Lower leg skin (tissue), 4 donors: ENCODE measurements around the gene PRICKLE1. TPM values are rescaled to one million over a fixed set of nuclear protein-coding genes. Genes with fewer than 3 reads are reported as not detected.

Experiments
- DNase-seq, 2 donors: peaks; one replicate each; pipeline ENCODE4 v3.0.0-alpha.2; 2019; ENCODE audit warnings: low spot score in 2 of 2
- H3K4me3 ChIP-seq: fragments of 200-600 bp; sonication (generic); 2 replicates; pipeline ENCODE4 v1.5.1; 2017; ENCODE audit warnings: mild to moderate bottlenecking, low read depth; ENCODE audit not compliant: poor library complexity, severe bottlenecking
- CTCF ChIP-seq, 3 donors: fragments of 450-650 bp; IDR thresholded peaks; one replicate each; pipeline ENCODE4 v1.5.1; 2016; ENCODE audit warnings: antibody characterized with exemption in 3 of 3, mild to moderate bottlenecking in 3 of 3, moderate library complexity in 2 of 3
- POLR2A ChIP-seq, 2 donors: fragments of 450-650 bp; IDR thresholded peaks; one replicate each; pipeline ENCODE4 v1.6.1; 2016 to 2017; ENCODE audit warnings: antibody characterized with exemption in 2 of 2, mild to moderate bottlenecking in 1 of 2, moderate library complexity in 1 of 2
- WGBS, 2 donors: methylation state at CpG; one replicate each; pipeline ENCODE4 v1.1.5; 2018; 5-methylcytosine and 5-hydroxymethylcytosine counted together
- intact Hi-C: fragments of 100-400 bp; cut with DNase I; formaldehyde crosslinking; loops from one replicate; pipeline ENCODE4 v1.15.0; 2023; ENCODE audit warnings: low total_unique reads
- total RNA-seq, 4 donors: library from RNA; depleted of rRNA; stranded (reverse); fragments of >200 nt; gene quantifications; one replicate each; pipeline ENCODE4 v1.1.0, GENCODE V29; 2016

PRICKLE1 gene
- total RNA-seq, 4 donors from 2014 or later, result 3.8 to 39.8 (median 14.4) TPM

GRCh38 chr12:42584651-42585111 lies 4.9 kb downstream of the PRICKLE1 start:
- WGBS, 2 donors, result 18 to 22% methylated on average over 6 of the region's 6 CpGs
- TF ChIP-seq CTCF (IDR thresholded peaks at IDR 0.05), result no peak
- no peak for TF ChIP-seq POLR2A (IDR thresholded peaks at IDR 0.05)
- no peak for DNase-seq
- intact Hi-C loops, result no loop called here
- H3K4me3 ChIP-seq, result no peak overlapping the region

- 52 to 57% methylated on average over 2 of the region's 2 CpGs for WGBS, 2 donors
- intact Hi-C loops, result no loop called here
- no peak for TF ChIP-seq CTCF (IDR thresholded peaks at IDR 0.05)
- no peak for TF ChIP-seq POLR2A (IDR thresholded peaks at IDR 0.05)
- DNase-seq, result no peak
- H3K4me3 ChIP-seq, result no peak overlapping the region
Observed at GRCh38 chr12:42583016-42583415, 6.5 kb downstream of the PRICKLE1 start.

GRCh38 chr12:42582498-42582897 lies 7.0 kb downstream of the PRICKLE1 start:
- intact Hi-C loops, result no loop called here
- TF ChIP-seq POLR2A (IDR thresholded peaks at IDR 0.05), result no peak
- TF ChIP-seq CTCF (IDR thresholded peaks at IDR 0.05), result no peak
- no peak for DNase-seq
- H3K4me3 ChIP-seq, result no peak overlapping the region
- 59 to 61% methylated on average over 5 of the region's 5 CpGs for WGBS, 2 donors

GRCh38 chr12:42582050-42582449 lies 7.5 kb downstream of the PRICKLE1 start:
- TF ChIP-seq CTCF (IDR thresholded peaks at IDR 0.05) (no peak), POLR2A (IDR thresholded peaks at IDR 0.05) (no peak)
- H3K4me3 ChIP-seq, result no peak overlapping the region
- intact Hi-C loops, result no loop called here
- WGBS, 2 donors, result 17 to 23% methylated on average over 1 of the region's 1 CpG
- no peak for DNase-seq

- 48 to 54% methylated on average over 5 of the region's 5 CpGs for WGBS, 2 donors
- no peak for TF ChIP-seq POLR2A (IDR thresholded peaks at IDR 0.05)
- TF ChIP-seq CTCF (IDR thresholded peaks at IDR 0.05), result no peak
- DNase-seq, result no peak
- H3K4me3 ChIP-seq, result no peak overlapping the region
- intact Hi-C loops, result no loop called here
Observed at GRCh38 chr12:42576374-42576773, 13.2 kb downstream of the PRICKLE1 start.

- H3K4me3 ChIP-seq, result no peak overlapping the region
- TF ChIP-seq POLR2A (IDR thresholded peaks at IDR 0.05) (no peak), CTCF (IDR thresholded peaks at IDR 0.05) (no peak)
- intact Hi-C loops, result no loop called here
- 60 to 77% methylated on average over 1 of the region's 1 CpG for WGBS, 2 donors
- no peak for DNase-seq
Observed at GRCh38 chr12:42575717-42576116, 13.8 kb downstream of the PRICKLE1 start.
